ENCODE data around the gene TOMM20. TPM values are rescaled to one million over a fixed set of nuclear protein-coding genes. Genes with fewer than 3 reads are reported as not detected.
"Not testable (repeated sequence)": the region's sequence is repeated elsewhere in the genome, so short reads cannot be mapped to it uniquely, and the experiment has no call there.

TOMM20 gene
- total and polyA plus RNA-seq, 2 of the 8 experiments (the other 6 are each of a cell fraction or from before 2014, with no cell fraction given): 71.4 to 168 TPM

GRCh38 chr1:235092045-235092406 is 36.6 kb downstream of the TOMM20 start:
- 96% methylated on average over 8 of the region's 8 CpGs; no CpG with 5 or more reads in 1 of the 2 experiments for WGBS, 2 experiments (ENCODE audit: extremely low coverage in 1 of 2, insufficient coverage in 1 of 2, insufficient read length in 1 of 2, insufficient replicate concordance in 2 of 2, low coverage in 1 of 2, low lambda C conversion rate in 2 of 2, missing lambda C conversion rate in 1 of 2)
- not testable (repeated sequence) for DNase-seq (ENCODE audit: low read depth in 1 of 2, low spot score in 2 of 2)

More at GRCh38 chr1:235092045-235092406, 36.6 kb downstream of the TOMM20 start:
- not testable (repeated sequence) for H3K4me2 ChIP-seq (ENCODE audit: insufficient read depth in 1 of 2, low read depth in 2 of 2, low read length in 2 of 2); H3K14ac ChIP-seq (ENCODE audit: insufficient read length); H2AFZ ChIP-seq (ENCODE audit: low read length); H2BK5ac ChIP-seq (ENCODE audit: low read depth, low read length); H2BK15ac ChIP-seq (ENCODE audit: low read length); H3K36me3 ChIP-seq (ENCODE audit: control insufficient read depth in 2 of 4, insufficient read depth in 4 of 4, low read length in 3 of 4); H3K56ac ChIP-seq (replicated peaks; ENCODE audit: insufficient read length, low read depth, low read length); H2BK120ac ChIP-seq (replicated peaks; ENCODE audit: low read depth, low read length); H4K5ac ChIP-seq (ENCODE audit: insufficient read length, low read depth, low read length); H2BK20ac ChIP-seq (ENCODE audit: low read length); H3K79me1 ChIP-seq (ENCODE audit: low read depth, low read length); H3K27me3 ChIP-seq (replicated peaks in 1 of 4; ENCODE audit: control insufficient read depth in 3 of 4, extremely low read depth in 1 of 4, insufficient read depth in 3 of 4, low read length in 3 of 4); H3K9me3 ChIP-seq (ENCODE audit: insufficient read depth in 2 of 2, low read depth in 1 of 2, low read length in 1 of 2); H3K23ac ChIP-seq (ENCODE audit: insufficient read length); H3K79me2 ChIP-seq (ENCODE audit: control insufficient read depth in 1 of 2, insufficient read depth in 2 of 2, low read length in 2 of 2); H3K4me3 ChIP-seq (ENCODE audit: extremely low read depth in 1 of 4, insufficient read depth in 2 of 4, low read depth in 3 of 4, low read length in 4 of 4); H2AK5ac ChIP-seq (ENCODE audit: low read depth, low read length); H4K8ac ChIP-seq (ENCODE audit: extremely low read depth, insufficient read depth, low read length); H3K18ac ChIP-seq (ENCODE audit: extremely low read depth, low read length); H4K20me1 ChIP-seq (replicated peaks in 1 of 2; ENCODE audit: control insufficient read depth in 1 of 2, insufficient read depth in 2 of 2, low read length in 2 of 2); H3K27ac ChIP-seq (ENCODE audit: low read depth, low read length); FAIRE-seq; H4K91ac ChIP-seq (replicated peaks; ENCODE audit: insufficient read length, low read length); H3K9ac ChIP-seq (replicated peaks in 1 of 4; ENCODE audit: extremely low read depth in 1 of 4, low read depth in 3 of 4, low read length in 3 of 4); H3K4ac ChIP-seq (replicated peaks; ENCODE audit: insufficient read length, low read depth, low read length); H3K23me2 ChIP-seq (ENCODE audit: low read depth, low read length)
- ChIA-PET CTCF (ENCODE audit: partially characterized antibody) (interaction anchor here (0.6 to 8.5 kb wide), 16 partner anchors 8 to 592 kb away, joined by 3 to 68 read pairs (median 4); no protein-coding TSS in a partner anchor), POLR2A (ENCODE audit: partially characterized antibody) (interaction anchor here (0.6 kb wide), 1 partner anchor 115 kb away, joined by 3 read pairs; no protein-coding TSS in a partner anchor)
- Histone ChIP-seq H2BK12ac (ENCODE audit: low read depth, low read length) (0 out of 2 replicates have a peak overlapping the region, but pooled peaks have one; percentile 39), H3K4me1 (replicated peaks in 1 of 4; ENCODE audit: control insufficient read depth in 3 of 4, insufficient read depth in 4 of 4, low read length in 3 of 4) (peaks cover 2 to 24% (median 20%) of the 10 kb centered on the region in 4 experiments)

Measured in H1 (cell line).